Fibroblast of mammary gland (primary cell): ENCODE results near the gene TMEM63C.

Experiments used
- DNase-seq: peaks from one replicate; pipeline ENCODE4 v3.0.0-alpha.2; 2010; ENCODE audit warnings: low read depth
- H3K4me3 ChIP-seq: 2 replicates; pipeline ENCODE4 v1.5.1; 2011; ENCODE audit warnings: low read depth, mild to moderate bottlenecking, low read length, moderate library complexity; ENCODE audit not compliant: control insufficient read depth
- TF ChIP-seq, protein P1 (sequence below): conservative IDR thresholded peaks from 2 replicates; pipeline ENCODE4 v1.5.1; 2011; ENCODE audit warnings: low read depth, low read length, inconsistent platforms; ENCODE audit not compliant: control insufficient read depth, insufficient read depth

TMEM63C gene

GRCh38 chr14:77305696-77306095 lies 124.1 kb downstream of the TMEM63C start:
- no peak overlapping the region for H3K4me3 ChIP-seq
- DNase-seq: no peak
- TF ChIP-seq, protein P1, sequence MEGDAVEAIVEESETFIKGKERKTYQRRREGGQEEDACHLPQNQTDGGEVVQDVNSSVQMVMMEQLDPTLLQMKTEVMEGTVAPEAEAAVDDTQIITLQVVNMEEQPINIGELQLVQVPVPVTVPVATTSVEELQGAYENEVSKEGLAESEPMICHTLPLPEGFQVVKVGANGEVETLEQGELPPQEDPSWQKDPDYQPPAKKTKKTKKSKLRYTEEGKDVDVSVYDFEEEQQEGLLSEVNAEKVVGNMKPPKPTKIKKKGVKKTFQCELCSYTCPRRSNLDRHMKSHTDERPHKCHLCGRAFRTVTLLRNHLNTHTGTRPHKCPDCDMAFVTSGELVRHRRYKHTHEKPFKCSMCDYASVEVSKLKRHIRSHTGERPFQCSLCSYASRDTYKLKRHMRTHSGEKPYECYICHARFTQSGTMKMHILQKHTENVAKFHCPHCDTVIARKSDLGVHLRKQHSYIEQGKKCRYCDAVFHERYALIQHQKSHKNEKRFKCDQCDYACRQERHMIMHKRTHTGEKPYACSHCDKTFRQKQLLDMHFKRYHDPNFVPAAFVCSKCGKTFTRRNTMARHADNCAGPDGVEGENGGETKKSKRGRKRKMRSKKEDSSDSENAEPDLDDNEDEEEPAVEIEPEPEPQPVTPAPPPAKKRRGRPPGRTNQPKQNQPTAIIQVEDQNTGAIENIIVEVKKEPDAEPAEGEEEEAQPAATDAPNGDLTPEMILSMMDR: no peak

GRCh38 chr14:77306416-77306815 lies 124.8 kb downstream of the TMEM63C start:
- DNase-seq: no peak
- TF ChIP-seq, protein P1: no peak
- H3K4me3 ChIP-seq: no peak overlapping the region

GRCh38 chr14:77306851-77307496 lies 125.4 kb downstream of the TMEM63C start:
- DNase-seq: no peak
- TF ChIP-seq, protein P1: no peak
- no peak overlapping the region for H3K4me3 ChIP-seq
